Measurements from ENCODE around the gene NFASC.

DNA sequence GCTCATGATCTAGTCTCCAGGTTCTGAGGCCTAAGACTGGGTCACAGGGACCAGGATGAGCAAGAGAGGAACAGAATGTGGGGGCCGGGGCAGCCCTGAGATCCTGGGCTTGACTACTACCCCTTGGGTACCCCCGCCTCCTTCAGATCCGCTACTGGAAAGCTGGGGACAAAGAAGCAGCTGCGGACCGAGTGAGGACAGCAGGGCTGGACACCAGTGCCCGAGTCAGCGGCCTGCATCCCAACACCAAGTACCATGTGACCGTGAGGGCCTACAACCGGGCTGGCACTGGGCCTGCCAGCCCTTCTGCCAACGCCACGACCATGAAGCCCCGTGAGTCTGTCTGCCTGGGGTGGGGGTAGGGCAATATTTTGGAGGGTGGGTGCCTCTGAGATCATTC lies 201.1 kb downstream of the NFASC start:
- TF ChIP-seq TEAD4 (IDR thresholded peaks at IDR 0.05), result no peak
- TF ChIP-seq RAD21 (IDR thresholded peaks at IDR 0.05; ENCODE audit: low read depth), result no peak
- no peak for TF ChIP-seq EGR1 (IDR thresholded peaks at IDR 0.05)

Measured in Ishikawa (cell line).